ENCODE data around the gene SEZ6L2. TPM values are rescaled to one million over a fixed set of nuclear protein-coding genes. Genes with fewer than 3 reads are reported as not detected.

SEZ6L2 gene
- total RNA-seq, 1 donor from 2014 or later: 19.3 TPM

DNA sequence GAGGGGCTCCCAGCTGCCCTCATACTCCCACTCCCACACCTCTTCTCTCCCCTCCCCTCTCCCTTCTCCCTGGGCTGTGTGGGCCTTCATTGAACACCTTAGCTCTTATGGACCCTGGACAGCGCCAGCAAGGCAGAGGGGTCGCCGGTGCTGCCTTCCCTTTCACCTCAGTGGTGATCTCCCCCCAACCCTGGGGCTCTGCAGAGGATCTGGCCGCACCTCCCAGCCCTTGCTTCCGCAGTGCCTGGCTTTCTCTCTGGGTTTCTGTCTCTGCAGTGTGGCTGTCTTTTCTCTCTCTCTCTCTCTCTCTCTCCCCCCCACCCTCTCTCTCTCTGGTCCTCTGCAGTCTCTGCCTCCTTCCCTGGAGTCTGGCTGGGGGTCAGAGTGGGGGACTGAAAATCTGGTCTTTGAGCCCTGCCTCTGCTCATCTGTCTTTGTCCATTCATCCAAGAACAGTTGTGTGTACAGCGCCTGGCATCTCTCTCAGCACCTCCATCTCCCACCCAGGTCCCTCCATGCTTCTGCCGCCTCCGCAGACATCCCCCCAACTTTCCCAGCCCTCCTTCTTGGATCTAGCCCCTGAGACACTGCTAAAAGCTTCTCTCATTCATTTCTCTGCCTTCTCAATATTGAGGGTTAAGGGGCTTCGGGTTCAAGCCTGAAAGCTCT, 1.1 kb downstream of the SEZ6L2 start:
- Mint-ChIP-seq H3K27ac (no peak overlapping the region), H3K4me1 (ENCODE audit: unreplicated experiment) (peaks cover 6% of the 10 kb centered on the region), H3K9me3 (no peaks in the 10 kb centered on the region), H3K27me3 (peaks cover 36% of the 10 kb centered on the region), H3K4me3 (peak overlapping the region; percentile 81), H3K36me3 (no peaks in the 10 kb centered on the region)
- no peak for DNase-seq (ENCODE audit: extremely low spot score, unreplicated experiment)
- no peak for TF ChIP-seq CTCF (conservative IDR thresholded peaks at IDR 0.05)

DNA sequence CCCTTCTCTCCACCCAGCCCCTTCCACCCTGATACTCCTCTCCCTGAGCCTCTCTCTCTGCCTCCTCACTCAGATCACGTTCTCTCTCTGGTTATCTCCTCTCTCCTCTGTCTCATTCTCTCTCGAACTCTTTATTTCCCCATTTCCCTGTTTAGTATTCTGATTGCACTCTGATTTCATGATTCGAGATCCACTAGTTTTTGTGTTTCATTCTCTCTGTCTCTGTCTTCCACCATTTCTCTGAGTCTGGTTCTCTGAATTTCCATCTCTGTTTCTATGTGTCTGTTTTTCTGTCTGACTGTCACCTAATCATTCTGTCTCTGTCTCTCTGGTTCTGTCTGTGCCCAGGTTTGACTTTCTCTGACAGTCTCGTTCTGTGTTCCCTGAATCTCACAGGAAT, 2.0 kb downstream of the SEZ6L2 start:
- H3K36me3 Mint-ChIP-seq: no peaks in the 10 kb centered on the region
- no peaks in the 10 kb centered on the region for H3K9me3 Mint-ChIP-seq
- DNase-seq (ENCODE audit: extremely low spot score, unreplicated experiment): no peak
- peaks cover 36% of the 10 kb centered on the region for H3K27me3 Mint-ChIP-seq
- no peak overlapping the region for H3K4me3 Mint-ChIP-seq
- H3K4me1 Mint-ChIP-seq (ENCODE audit: unreplicated experiment): peaks cover 6% of the 10 kb centered on the region
- no peak for TF ChIP-seq CTCF (conservative IDR thresholded peaks at IDR 0.05)
- no peak overlapping the region for H3K27ac Mint-ChIP-seq

- Mint-ChIP-seq H3K27me3 (peaks cover 32% of the 10 kb centered on the region), H3K27ac (no peak overlapping the region), H3K4me1 (ENCODE audit: unreplicated experiment) (peaks cover 6% of the 10 kb centered on the region), H3K36me3 (no peaks in the 10 kb centered on the region), H3K9me3 (no peaks in the 10 kb centered on the region), H3K4me3 (no peak overlapping the region)
- no peak for TF ChIP-seq CTCF (conservative IDR thresholded peaks at IDR 0.05)
- no peak for DNase-seq (ENCODE audit: extremely low spot score, unreplicated experiment)
These were observed 2.5 kb downstream of the SEZ6L2 start for GRCh38 chr16:29896841-29897240.

GRCh38 chr16:29894352-29894751, 5.0 kb downstream of the SEZ6L2 start:
- no peak for TF ChIP-seq CTCF (conservative IDR thresholded peaks at IDR 0.05)
- Mint-ChIP-seq H3K4me3 (no peak overlapping the region), H3K27ac (no peak overlapping the region), H3K36me3 (no peaks in the 10 kb centered on the region), H3K9me3 (no peaks in the 10 kb centered on the region), H3K27me3 (peaks cover 24% of the 10 kb centered on the region), H3K4me1 (ENCODE audit: unreplicated experiment) (peaks cover 6% of the 10 kb centered on the region)
- no peak for DNase-seq (ENCODE audit: extremely low spot score, unreplicated experiment)

DNA sequence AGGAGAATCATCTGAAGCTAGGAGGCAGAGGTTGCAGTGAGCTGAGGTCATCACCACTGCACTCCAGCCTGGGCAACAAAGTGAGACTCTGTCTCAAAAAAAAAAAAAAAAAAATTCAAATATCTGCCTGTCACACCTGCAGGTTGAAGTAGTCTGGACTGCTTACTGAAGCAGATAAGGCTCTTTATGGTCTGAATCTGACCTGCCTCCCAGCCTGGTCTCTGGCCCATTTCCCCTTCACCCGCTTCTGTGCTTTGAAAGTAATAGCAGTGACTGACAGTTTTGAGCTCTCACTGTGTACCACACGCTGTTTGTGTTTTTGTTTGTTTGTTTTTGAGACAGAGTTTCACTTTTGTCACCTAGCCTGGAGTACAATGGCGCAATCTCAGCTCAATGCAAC, 5.8 kb downstream of the SEZ6L2 start:
- Mint-ChIP-seq H3K27me3 (peaks cover 19% of the 10 kb centered on the region), H3K4me3 (no peak overlapping the region), H3K27ac (no peak overlapping the region), H3K4me1 (ENCODE audit: unreplicated experiment) (peaks cover 4% of the 10 kb centered on the region), H3K36me3 (no peaks in the 10 kb centered on the region), H3K9me3 (no peaks in the 10 kb centered on the region)
- DNase-seq (ENCODE audit: extremely low spot score, unreplicated experiment): no peak
- no peak for TF ChIP-seq CTCF (conservative IDR thresholded peaks at IDR 0.05)

GRCh38 chr16:29892458-29892813, 6.9 kb downstream of the SEZ6L2 start:
- TF ChIP-seq CTCF (conservative IDR thresholded peaks at IDR 0.05): no peak
- no peaks in the 10 kb centered on the region for H3K4me1 Mint-ChIP-seq (ENCODE audit: unreplicated experiment)

More at GRCh38 chr16:29892458-29892813, 6.9 kb downstream of the SEZ6L2 start:
- H3K36me3 Mint-ChIP-seq: no peaks in the 10 kb centered on the region
- H3K4me3 Mint-ChIP-seq: no peak overlapping the region
- H3K27me3 Mint-ChIP-seq: peaks cover 8% of the 10 kb centered on the region
- H3K9me3 Mint-ChIP-seq: no peaks in the 10 kb centered on the region
- DNase-seq (ENCODE audit: extremely low spot score, unreplicated experiment): no peak
- no peak overlapping the region for H3K27ac Mint-ChIP-seq

Data from type B pancreatic cell (in vitro differentiated cells).